ENCODE data around the gene NUDT12. TPM values are rescaled to one million over a fixed set of nuclear protein-coding genes. Genes with fewer than 3 reads are reported as not detected.

NUDT12 gene
- total RNA-seq, 1 donor from 2014 or later: 11.2 TPM

GRCh38 chr5:103539376-103540330 is 22.9 kb downstream of the NUDT12 start:
- DNase-seq (ENCODE audit: low read depth): no peak
- Histone ChIP-seq H3K4me3 (ENCODE audit: low read depth, low read length) (no peak overlapping the region), H3K27me3 (ENCODE audit: control insufficient read depth, insufficient read depth, low read length) (no peaks in the 10 kb centered on the region), H3K36me3 (ENCODE audit: control insufficient read depth, insufficient read depth, low read length) (no peaks in the 10 kb centered on the region)
- no peak for TF ChIP-seq CTCF (IDR thresholded peaks at IDR 0.05; ENCODE audit: insufficient read depth, low read length, poor library complexity, severe bottlenecking)

- no peak for DNase-seq (ENCODE audit: low read depth)
- H3K4me3 ChIP-seq (ENCODE audit: low read depth, low read length): no peak overlapping the region
- no peak for TF ChIP-seq CTCF (IDR thresholded peaks at IDR 0.05; ENCODE audit: insufficient read depth, low read length, poor library complexity, severe bottlenecking)
- no peaks in the 10 kb centered on the region for H3K27me3 ChIP-seq (ENCODE audit: control insufficient read depth, insufficient read depth, low read length)
- no peaks in the 10 kb centered on the region for H3K36me3 ChIP-seq (ENCODE audit: control insufficient read depth, insufficient read depth, low read length)
Observed at GRCh38 chr5:103532086-103532734, 30.4 kb downstream of the NUDT12 start.

- no peaks in the 10 kb centered on the region for H3K27me3 ChIP-seq (ENCODE audit: control insufficient read depth, insufficient read depth, low read length)
- TF ChIP-seq CTCF (IDR thresholded peaks at IDR 0.05; ENCODE audit: insufficient read depth, low read length, poor library complexity, severe bottlenecking): no peak
- no peaks in the 10 kb centered on the region for H3K36me3 ChIP-seq (ENCODE audit: control insufficient read depth, insufficient read depth, low read length)
- no peak overlapping the region for H3K4me3 ChIP-seq (ENCODE audit: low read depth, low read length)
- no peak for DNase-seq (ENCODE audit: low read depth)
Observed at GRCh38 chr5:103526164-103526915, 36.2 kb downstream of the NUDT12 start.

GRCh38 chr5:103525361-103525760 is 37.2 kb downstream of the NUDT12 start:
- no peak for DNase-seq (ENCODE audit: low read depth)
- no peaks in the 10 kb centered on the region for H3K36me3 ChIP-seq (ENCODE audit: control insufficient read depth, insufficient read depth, low read length)
- H3K27me3 ChIP-seq (ENCODE audit: control insufficient read depth, insufficient read depth, low read length): no peaks in the 10 kb centered on the region
- TF ChIP-seq CTCF (IDR thresholded peaks at IDR 0.05; ENCODE audit: insufficient read depth, low read length, poor library complexity, severe bottlenecking): no peak
- H3K4me3 ChIP-seq (ENCODE audit: low read depth, low read length): no peak overlapping the region

GRCh38 chr5:103523319-103523718 is 39.3 kb downstream of the NUDT12 start:
- DNase-seq (ENCODE audit: low read depth): no peak
- no peak for TF ChIP-seq CTCF (IDR thresholded peaks at IDR 0.05; ENCODE audit: insufficient read depth, low read length, poor library complexity, severe bottlenecking)
- H3K27me3 ChIP-seq (ENCODE audit: control insufficient read depth, insufficient read depth, low read length): no peaks in the 10 kb centered on the region
- H3K4me3 ChIP-seq (ENCODE audit: low read depth, low read length): no peak overlapping the region
- H3K36me3 ChIP-seq (ENCODE audit: control insufficient read depth, insufficient read depth, low read length): no peaks in the 10 kb centered on the region

Data from kidney epithelial cell (primary cell).